HCT116 (cell line): ENCODE measurements around the gene AKAP13.

Source experiments
- CEBPB ChIP-seq: IDR thresholded peaks from 2 replicates; pipeline ENCODE4 v1.6.1; 2012; ENCODE audit warnings: low read depth
- CTCF ChIP-seq, 3 experiments: fragments of 200-600 bp in 1 of 3; sonication (generic) in 1 of 3; IDR thresholded peaks in 2 of 3; conservative IDR thresholded peaks in 1 of 3; 2 replicates each; pipeline ENCODE4 v1.5.1; 2012 to 2017; ENCODE audit warnings: low read depth in 2 of 3, low read length in 2 of 3, antibody characterized with exemption in 1 of 3, borderline replicate concordance in 1 of 3, control low read depth in 1 of 3, mild to moderate bottlenecking in 1 of 3, mixed read lengths in 1 of 3, mixed run types in 1 of 3, moderate library complexity in 1 of 3; ENCODE audit not compliant: insufficient read depth in 1 of 3
- EGR1 ChIP-seq: IDR thresholded peaks from 2 replicates; pipeline ENCODE4 v1.6.1; 2012; ENCODE audit warnings: low read depth
- EZH2phosphoT487 ChIP-seq: fragments of 200-600 bp; IDR thresholded peaks from 2 replicates; pipeline ENCODE4 v1.6.1; 2018; ENCODE audit warnings: antibody characterized with exemption, borderline replicate concordance
- MAX ChIP-seq: IDR thresholded peaks from 2 replicates; pipeline ENCODE4 v1.6.1; 2012
- POLR2A ChIP-seq: IDR thresholded peaks from 2 replicates; pipeline ENCODE4 v1.7.0; 2011; ENCODE audit warnings: borderline replicate concordance; ENCODE audit not compliant: insufficient read depth, insufficient read length; ENCODE audit errors: extremely low read depth
- POLR2AphosphoS5 ChIP-seq: IDR thresholded peaks from 2 replicates; pipeline ENCODE4 v1.6.1; 2011; ENCODE audit warnings: mild to moderate bottlenecking, low read depth, low read length, moderate library complexity
- RAD21 ChIP-seq: IDR thresholded peaks from 2 replicates; pipeline ENCODE4 v1.6.1; 2012; ENCODE audit warnings: low read depth, mild to moderate bottlenecking
- REST ChIP-seq: IDR thresholded peaks from 2 replicates; pipeline ENCODE4 v1.6.1; 2012; ENCODE audit warnings: low read depth
- SIN3A ChIP-seq: IDR thresholded peaks from 2 replicates; pipeline ENCODE4 v1.6.1; 2012; ENCODE audit warnings: low read depth
- SRF ChIP-seq: IDR thresholded peaks from 2 replicates; pipeline ENCODE4 v1.6.1; 2012; ENCODE audit warnings: low read depth
- TCF7L2 ChIP-seq: IDR thresholded peaks from 2 replicates; pipeline ENCODE4 v1.7.0; 2011; ENCODE audit warnings: borderline replicate concordance, inconsistent platforms; ENCODE audit not compliant: insufficient read depth, insufficient read length; ENCODE audit errors: extremely low read depth
- YY1 ChIP-seq: IDR thresholded peaks from 2 replicates; pipeline ENCODE4 v1.6.1; 2011; ENCODE audit warnings: low read length, low read depth, moderate library complexity, mild to moderate bottlenecking; ENCODE audit not compliant: insufficient replicate concordance; ENCODE audit errors: extremely low read depth

GRCh38 chr15:85497172-85497569, 116.8 kb downstream of the AKAP13 start:
- TF ChIP-seq CTCF (IDR thresholded peaks at IDR 0.05 in 2 of 3, conservative IDR thresholded peaks at IDR 0.05 in 1 of 3; ENCODE audit: borderline replicate concordance in 1 of 3, insufficient read depth in 1 of 3, low read depth in 2 of 3, low read length in 2 of 3) (no peak), SRF (no peak), POLR2A (no peak), EZH2phosphoT487 (no peak), TCF7L2 (no peak), REST (no peak), POLR2AphosphoS5 (no peak), RAD21 (no peak), YY1 (no peak), EGR1 (no peak), SIN3A (no peak), CEBPB (no peak), MAX (no peak)
